Natural killer cell (primary cell): ENCODE results near the gene ZNF474. TPM values are rescaled to one million over a fixed set of nuclear protein-coding genes. Genes with fewer than 3 reads are reported as not detected.

Experiments used
- ATAC-seq, 3 donors: fragments of 150-1000 bp in 2 of 3; fragments of 200-7000 bp in 1 of 3; cut with Tn5 transposase; 1 replicate in 1 of 3; 2 replicates in 2 of 3; pipeline ENCODE4 v1.10.0; 2021; ENCODE audit warnings: mild to moderate bottlenecking in 2 of 3, moderate library complexity in 2 of 3
- DNase-seq, 2 donors: peaks; one replicate each; pipeline versions ENCODE4 v3.0.0 to v3.0.0-alpha.2; 2013 to 2021; ENCODE audit warnings: mixed read lengths in 1 of 2
- H3K27ac ChIP-seq: one replicate; pipeline ENCODE4 v1.5.1; 2013; ENCODE audit warnings: mild to moderate bottlenecking, low read length
- H3K27me3 ChIP-seq: one replicate; pipeline ENCODE4 v1.6.1; 2013; ENCODE audit warnings: low read length; ENCODE audit not compliant: control insufficient read depth, insufficient read depth
- H3K36me3 ChIP-seq: one replicate; pipeline ENCODE4 v1.6.1; 2013; ENCODE audit warnings: low read length; ENCODE audit not compliant: control insufficient read depth, insufficient read depth
- H3K4me1 ChIP-seq: one replicate; pipeline ENCODE4 v1.6.1; 2013; ENCODE audit warnings: low read length; ENCODE audit not compliant: control insufficient read depth, insufficient read depth
- H3K4me3 ChIP-seq: one replicate; pipeline ENCODE4 v1.5.1; 2013; ENCODE audit warnings: low read length
- H3K9me3 ChIP-seq: one replicate; pipeline ENCODE4 v1.6.1; 2013; ENCODE audit warnings: low read length; ENCODE audit not compliant: control insufficient read depth, insufficient read depth
- H3K27ac Mint-ChIP-seq, 2 donors: one replicate each; pipeline ENCODE4 v1.8.0; 2022; ENCODE audit warnings: mild to moderate bottlenecking in 2 of 2, mixed read lengths in 2 of 2, moderate library complexity in 1 of 2
- H3K27me3 Mint-ChIP-seq, 2 donors: one replicate each; pipeline ENCODE4 v1.8.0; 2022; ENCODE audit warnings: low read depth in 2 of 2, mixed read lengths in 2 of 2
- H3K36me3 Mint-ChIP-seq: one replicate; pipeline ENCODE4 v1.8.0; 2022; ENCODE audit warnings: mixed read lengths
- H3K4me1 Mint-ChIP-seq, 2 donors: one replicate each; pipeline ENCODE4 v1.8.0; 2022; ENCODE audit warnings: mixed read lengths in 2 of 2
- H3K4me3 Mint-ChIP-seq: one replicate; pipeline ENCODE4 v1.8.0; 2022; ENCODE audit warnings: mild to moderate bottlenecking, moderate library complexity, mixed read lengths
- H3K9me3 Mint-ChIP-seq, 2 donors: one replicate each; pipeline ENCODE4 v1.8.0; 2022; ENCODE audit warnings: mixed read lengths in 2 of 2
- WGBS: methylation state at CpG from one replicate; pipeline ENCODE4 v1.1.7; 2013; ENCODE audit warnings: missing lambda C conversion rate; ENCODE audit not compliant: insufficient coverage; 5-methylcytosine and 5-hydroxymethylcytosine counted together
- intact Hi-C: fragments of 100-400 bp; cut with micrococcal nuclease; formaldehyde crosslinking; loops from one replicate; pipeline ENCODE4 v1.14.2; 2022
- total RNA-seq, 4 donors: library from RNA; stranded (reverse); fragments of 120-200 nt in 1 of 4; gene quantifications; one replicate each; pipeline versions ENCODE4 v1.2.3 to v1.2.4, GENCODE V29; 2013 to 2022
- TF ChIP-seq, protein P1 (sequence below): fragments of 200-600 bp; IDR thresholded peaks from one replicate; pipeline ENCODE4 v1.8.0; 2022; ENCODE audit warnings: antibody characterized with exemption

Gene ZNF474
- total RNA-seq, 3 donors from 2014 or later (not counting 1 experiment from before 2014, with no cell fraction given): 0.21 TPM; not detected in 2

DNA sequence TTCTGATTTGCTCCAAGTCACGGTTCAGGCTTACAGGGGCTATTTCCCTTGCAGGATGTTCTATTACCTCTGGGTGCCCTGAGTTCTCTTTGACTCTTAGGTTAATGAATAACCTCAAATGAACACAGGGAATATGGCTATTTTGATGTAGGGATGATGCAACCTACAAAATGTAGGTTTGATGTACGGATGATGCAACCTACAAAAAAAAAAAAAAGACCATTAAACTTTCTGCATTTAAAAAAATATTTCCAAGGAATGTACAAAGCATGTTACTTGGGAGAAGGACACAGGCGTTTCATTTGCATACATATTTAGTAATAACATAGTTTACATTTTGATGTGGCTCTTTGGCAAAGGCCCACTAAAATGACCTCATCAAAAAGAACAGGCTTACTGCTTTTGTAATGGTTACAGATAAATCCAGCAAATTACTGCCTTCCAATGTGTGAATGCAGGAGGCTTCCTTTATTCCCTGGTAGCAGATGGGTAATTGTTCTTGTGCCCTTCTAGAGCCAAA, 36.3 kb downstream of the ZNF474 start:
- H3K36me3 Mint-ChIP-seq: no peaks in the 10 kb centered on the region
- intact Hi-C loops: no loop called here
- ATAC-seq (no peak), DNase-seq (no peak)
- H3K9me3 Mint-ChIP-seq: peaks cover 0 to 2% of the 10 kb centered on the region in 2 donors
- H3K4me3 Mint-ChIP-seq: no peak overlapping the region
- H3K36me3 ChIP-seq: no peaks in the 10 kb centered on the region
- no peaks in the 10 kb centered on the region for H3K27me3 Mint-ChIP-seq
- TF ChIP-seq, protein P1, sequence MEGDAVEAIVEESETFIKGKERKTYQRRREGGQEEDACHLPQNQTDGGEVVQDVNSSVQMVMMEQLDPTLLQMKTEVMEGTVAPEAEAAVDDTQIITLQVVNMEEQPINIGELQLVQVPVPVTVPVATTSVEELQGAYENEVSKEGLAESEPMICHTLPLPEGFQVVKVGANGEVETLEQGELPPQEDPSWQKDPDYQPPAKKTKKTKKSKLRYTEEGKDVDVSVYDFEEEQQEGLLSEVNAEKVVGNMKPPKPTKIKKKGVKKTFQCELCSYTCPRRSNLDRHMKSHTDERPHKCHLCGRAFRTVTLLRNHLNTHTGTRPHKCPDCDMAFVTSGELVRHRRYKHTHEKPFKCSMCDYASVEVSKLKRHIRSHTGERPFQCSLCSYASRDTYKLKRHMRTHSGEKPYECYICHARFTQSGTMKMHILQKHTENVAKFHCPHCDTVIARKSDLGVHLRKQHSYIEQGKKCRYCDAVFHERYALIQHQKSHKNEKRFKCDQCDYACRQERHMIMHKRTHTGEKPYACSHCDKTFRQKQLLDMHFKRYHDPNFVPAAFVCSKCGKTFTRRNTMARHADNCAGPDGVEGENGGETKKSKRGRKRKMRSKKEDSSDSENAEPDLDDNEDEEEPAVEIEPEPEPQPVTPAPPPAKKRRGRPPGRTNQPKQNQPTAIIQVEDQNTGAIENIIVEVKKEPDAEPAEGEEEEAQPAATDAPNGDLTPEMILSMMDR: no peak
- H3K4me1 Mint-ChIP-seq: no peaks in the 10 kb centered on the region
- H3K4me1 ChIP-seq: no peaks in the 10 kb centered on the region
- H3K27ac Mint-ChIP-seq: no peak overlapping the region
- H3K4me3 ChIP-seq: no peak overlapping the region
- H3K9me3 ChIP-seq: no peaks in the 10 kb centered on the region
- WGBS: 85% methylated on average over 1 of the region's 3 CpGs
- H3K27me3 ChIP-seq: no peaks in the 10 kb centered on the region
- no peak overlapping the region for H3K27ac ChIP-seq

GRCh38 chr5:122169350-122170103, 40.2 kb downstream of the ZNF474 start:
- no peaks in the 10 kb centered on the region for H3K4me1 Mint-ChIP-seq
- TF ChIP-seq, protein P1: no peak
- no peaks in the 10 kb centered on the region for H3K4me1 ChIP-seq
- no peak overlapping the region for H3K4me3 Mint-ChIP-seq
- WGBS: 95% methylated on average over 3 of the region's 4 CpGs
- intact Hi-C loops: no loop called here
- no peaks in the 10 kb centered on the region for H3K36me3 Mint-ChIP-seq
- ATAC-seq: no peak
- H3K4me3 ChIP-seq: no peak overlapping the region
- H3K27ac ChIP-seq: no peak overlapping the region
- DNase-seq: no peak
- no peak overlapping the region for H3K27ac Mint-ChIP-seq
- peaks cover 0 to 2% of the 10 kb centered on the region in 2 donors for H3K9me3 Mint-ChIP-seq
- no peaks in the 10 kb centered on the region for H3K27me3 ChIP-seq
- H3K27me3 Mint-ChIP-seq: no peaks in the 10 kb centered on the region
- no peaks in the 10 kb centered on the region for H3K36me3 ChIP-seq
- no peaks in the 10 kb centered on the region for H3K9me3 ChIP-seq

GRCh38 chr5:122170620-122171019, 41.3 kb downstream of the ZNF474 start:
- 82% methylated on average over 4 of the region's 4 CpGs for WGBS
- no peak for DNase-seq
- Histone ChIP-seq H3K36me3 (no peaks in the 10 kb centered on the region), H3K27ac (no peak overlapping the region), H3K27me3 (no peaks in the 10 kb centered on the region), H3K9me3 (no peaks in the 10 kb centered on the region), H3K4me3 (no peak overlapping the region), H3K4me1 (no peaks in the 10 kb centered on the region)
- H3K27me3 Mint-ChIP-seq: no peaks in the 10 kb centered on the region
- no peaks in the 10 kb centered on the region for H3K4me1 Mint-ChIP-seq
- intact Hi-C loops: no loop called here
- H3K9me3 Mint-ChIP-seq: peaks cover 0 to 2% of the 10 kb centered on the region in 2 donors
- no peaks in the 10 kb centered on the region for H3K36me3 Mint-ChIP-seq
- H3K27ac Mint-ChIP-seq: no peak overlapping the region
- TF ChIP-seq, protein P1: no peak
- ATAC-seq: no peak
- H3K4me3 Mint-ChIP-seq: no peak overlapping the region
